T47D (cell line): Measurements from ENCODE around the gene FCHSD2.

Experiments
- DNase-seq, 2 experiments: peaks; one replicate each; pipeline versions ENCODE4 v3.0.0 to v3.0.0-alpha.2; 2011 to 2012; ENCODE audit warnings: low read depth in 1 of 2, low spot score in 1 of 2
- JUND ChIP-seq: IDR thresholded peaks from 2 replicates; pipeline ENCODE4 v1.6.1; 2012; ENCODE audit warnings: low read depth
- in situ Hi-C: cut with HindIII; loops from 2 replicates; pipeline ENCODE4 v1.10.0; 2016; ENCODE audit warnings: low sequenced_read_pairs, low pct_unique_long_range_greater_than_20kb

The FCHSD2 gene

GRCh38 chr11:72908032-72908676 lies 234.0 kb downstream of the FCHSD2 start:
- DNase-seq, result no peak
- no peak for TF ChIP-seq JUND
- in situ Hi-C loops, result no loop called here

- no peak for DNase-seq
- in situ Hi-C loops, result no loop called here
- TF ChIP-seq JUND, result no peak
These were observed 238.1 kb downstream of the FCHSD2 start for GRCh38 chr11:72904016-72904415.

- in situ Hi-C loops, result no loop called here
- DNase-seq, result no peak
- no peak for TF ChIP-seq JUND
These were observed 240.7 kb downstream of the FCHSD2 start for GRCh38 chr11:72901374-72901773.

GRCh38 chr11:72900013-72900412 lies 242.1 kb downstream of the FCHSD2 start:
- DNase-seq, result no peak
- no peak for TF ChIP-seq JUND
- in situ Hi-C loops, result no loop called here

GRCh38 chr11:72899238-72899637 lies 242.9 kb downstream of the FCHSD2 start:
- no peak for TF ChIP-seq JUND
- no peak for DNase-seq
- in situ Hi-C loops, result no loop called here

- in situ Hi-C loops, result no loop called here
- no peak for TF ChIP-seq JUND
- no peak for DNase-seq
These were observed 244.6 kb downstream of the FCHSD2 start for GRCh38 chr11:72897506-72897905.

GRCh38 chr11:72896431-72896830 lies 245.7 kb downstream of the FCHSD2 start:
- DNase-seq, result no peak
- TF ChIP-seq JUND, result no peak
- in situ Hi-C loops, result no loop called here

- no peak for TF ChIP-seq JUND
- in situ Hi-C loops, result no loop called here
- no peak for DNase-seq
These were observed 251.2 kb downstream of the FCHSD2 start for GRCh38 chr11:72890881-72891280.

GRCh38 chr11:72886619-72887018 lies 255.5 kb downstream of the FCHSD2 start:
- in situ Hi-C loops, result no loop called here
- DNase-seq, result no peak

GRCh38 chr11:72885749-72886609 lies 256.1 kb downstream of the FCHSD2 start:
- no peak for DNase-seq
- in situ Hi-C loops, result no loop called here
- TF ChIP-seq JUND, result no peak

More at GRCh38 chr11:72886619-72887018, 255.5 kb downstream of the FCHSD2 start:
- no peak for TF ChIP-seq JUND

GRCh38 chr11:72876147-72876546 lies 266.0 kb downstream of the FCHSD2 start:
- in situ Hi-C loops, result no loop called here
- DNase-seq, result no peak
- no peak for TF ChIP-seq JUND

- DNase-seq, result no peak
- in situ Hi-C loops, result no loop called here
- TF ChIP-seq JUND, result no peak
These were observed 266.4 kb downstream of the FCHSD2 start for GRCh38 chr11:72875736-72876135.

GRCh38 chr11:72872012-72872411 lies 270.1 kb downstream of the FCHSD2 start:
- TF ChIP-seq JUND, result no peak
- in situ Hi-C loops, result no loop called here
- no peak for DNase-seq
